GM21360 (cell line): Measurements from ENCODE around the gene SETBP1.

Source experiments
- ATAC-seq: cut with Tn5 transposase; IDR thresholded peaks from one replicate; pipeline ENCODE4 v1.9.1; 2021; ENCODE audit warnings: mild to moderate bottlenecking, moderate library complexity; ENCODE audit not compliant: unreplicated experiment

The SETBP1 gene

GRCh38 chr18:44921974-44922373 lies 241.3 kb downstream of the SETBP1 start:
- no peak for ATAC-seq

GRCh38 chr18:44922968-44923367 lies 242.3 kb downstream of the SETBP1 start:
- no peak for ATAC-seq

- ATAC-seq: no peak
Observed at GRCh38 chr18:44924785-44925499, 244.3 kb downstream of the SETBP1 start.

GRCh38 chr18:44927127-44927849 lies 246.6 kb downstream of the SETBP1 start:
- no peak for ATAC-seq

GRCh38 chr18:44934901-44935300 lies 254.2 kb downstream of the SETBP1 start:
- no peak for ATAC-seq

GRCh38 chr18:44935455-44935854 lies 254.8 kb downstream of the SETBP1 start:
- ATAC-seq: no peak

GRCh38 chr18:44936485-44936884 lies 255.8 kb downstream of the SETBP1 start:
- ATAC-seq: no peak

- no peak for ATAC-seq
Observed at GRCh38 chr18:44937960-44938719, 257.5 kb downstream of the SETBP1 start.

GRCh38 chr18:44938720-44939665 lies 258.3 kb downstream of the SETBP1 start:
- no peak for ATAC-seq

- no peak for ATAC-seq
Observed at GRCh38 chr18:44941516-44941915, 260.8 kb downstream of the SETBP1 start.

- no peak for ATAC-seq
Observed at GRCh38 chr18:44942073-44942472, 261.4 kb downstream of the SETBP1 start.

- no peak for ATAC-seq
Observed at GRCh38 chr18:44943311-44943881, 262.7 kb downstream of the SETBP1 start.

- ATAC-seq: no peak
Observed at GRCh38 chr18:44944461-44944860, 263.8 kb downstream of the SETBP1 start.

GRCh38 chr18:44945888-44946401 lies 265.3 kb downstream of the SETBP1 start:
- no peak for ATAC-seq

GRCh38 chr18:44946529-44947113 lies 265.9 kb downstream of the SETBP1 start:
- no peak for ATAC-seq

- ATAC-seq: no peak
Observed at GRCh38 chr18:44949967-44950366, 269.3 kb downstream of the SETBP1 start.

- no peak for ATAC-seq
Observed at GRCh38 chr18:44950685-44951195, 270.1 kb downstream of the SETBP1 start.

- ATAC-seq: no peak
Observed at GRCh38 chr18:44951748-44952147, 271.1 kb downstream of the SETBP1 start.

- ATAC-seq: no peak
Observed at GRCh38 chr18:44954257-44954656, 273.6 kb downstream of the SETBP1 start.
